ENCODE data around the gene DCAF6.
"Not testable (repeated sequence)": the region's sequence is repeated elsewhere in the genome, so short reads cannot be mapped to it uniquely, and the experiment has no call there.

Gene DCAF6

GRCh38 chr1:168000656-168001055 lies 64.2 kb downstream of the DCAF6 start:
- Histone ChIP-seq H3K4me3 (no peak overlapping the region), H3K27ac (no peak overlapping the region)

- H3K4me3 ChIP-seq, result no peak overlapping the region
- no peak overlapping the region for H3K27ac ChIP-seq
Observed at GRCh38 chr1:168001213-168001612, 64.7 kb downstream of the DCAF6 start.

GRCh38 chr1:168004531-168004930 lies 68.0 kb downstream of the DCAF6 start:
- H3K4me3 ChIP-seq, result no peak overlapping the region
- no peak overlapping the region for H3K27ac ChIP-seq

- no peak overlapping the region for H3K4me3 ChIP-seq
- no peak overlapping the region for H3K27ac ChIP-seq
Observed at GRCh38 chr1:168005529-168005928, 69.0 kb downstream of the DCAF6 start.

- no peak overlapping the region for H3K4me3 ChIP-seq
- no peak overlapping the region for H3K27ac ChIP-seq
Observed at GRCh38 chr1:168007691-168008090, 71.2 kb downstream of the DCAF6 start.

GRCh38 chr1:168008595-168008994 lies 72.1 kb downstream of the DCAF6 start:
- no peak overlapping the region for H3K4me3 ChIP-seq
- no peak overlapping the region for H3K27ac ChIP-seq

- Histone ChIP-seq H3K27ac (no peak overlapping the region), H3K4me3 (no peak overlapping the region)
Observed at GRCh38 chr1:168009322-168009721, 72.8 kb downstream of the DCAF6 start.

GRCh38 chr1:168019407-168019806 lies 82.9 kb downstream of the DCAF6 start:
- Histone ChIP-seq H3K27ac (no peak overlapping the region), H3K4me3 (no peak overlapping the region)

GRCh38 chr1:168031198-168031597 lies 94.7 kb downstream of the DCAF6 start:
- H3K4me3 ChIP-seq, result no peak overlapping the region
- H3K27ac ChIP-seq, result no peak overlapping the region

GRCh38 chr1:168031627-168032026 lies 95.1 kb downstream of the DCAF6 start:
- H3K27ac ChIP-seq, result no peak overlapping the region
- no peak overlapping the region for H3K4me3 ChIP-seq

- no peak overlapping the region for H3K4me3 ChIP-seq
- H3K27ac ChIP-seq, result no peak overlapping the region
Observed at GRCh38 chr1:168032029-168032428, 95.5 kb downstream of the DCAF6 start.

- H3K27ac ChIP-seq, result no peak overlapping the region
- no peak overlapping the region for H3K4me3 ChIP-seq
Observed at GRCh38 chr1:168035345-168035744, 98.9 kb downstream of the DCAF6 start.

GRCh38 chr1:168042362-168042761 lies 105.9 kb downstream of the DCAF6 start:
- no peak overlapping the region for H3K27ac ChIP-seq
- H3K4me3 ChIP-seq, result no peak overlapping the region

GRCh38 chr1:168045311-168045710 lies 108.8 kb downstream of the DCAF6 start:
- no peak overlapping the region for H3K4me3 ChIP-seq
- H3K27ac ChIP-seq, result no peak overlapping the region

- Histone ChIP-seq H3K4me3 (no peak overlapping the region), H3K27ac (no peak overlapping the region)
Observed at GRCh38 chr1:168050307-168050706, 113.8 kb downstream of the DCAF6 start.

GRCh38 chr1:168050880-168051279 lies 114.4 kb downstream of the DCAF6 start:
- no peak overlapping the region for H3K27ac ChIP-seq
- H3K4me3 ChIP-seq, result no peak overlapping the region

GRCh38 chr1:168053681-168054080 lies 117.2 kb downstream of the DCAF6 start:
- no peak overlapping the region for H3K27ac ChIP-seq

GRCh38 chr1:168054117-168054516 lies 117.6 kb downstream of the DCAF6 start:
- no peak overlapping the region for H3K4me3 ChIP-seq
- H3K27ac ChIP-seq, result no peak overlapping the region

More at GRCh38 chr1:168053681-168054080, 117.2 kb downstream of the DCAF6 start:
- H3K4me3 ChIP-seq, result no peak overlapping the region

- H3K27ac ChIP-seq, H3K4me3 ChIP-seq: not testable (repeated sequence)
Observed at GRCh38 chr1:168056152-168056551, 119.7 kb downstream of the DCAF6 start.

GRCh38 chr1:168057355-168057754 lies 120.9 kb downstream of the DCAF6 start:
- H3K27ac ChIP-seq, result no peak overlapping the region

GRCh38 chr1:168057921-168058320 lies 121.4 kb downstream of the DCAF6 start:
- no peak overlapping the region for H3K27ac ChIP-seq

More at GRCh38 chr1:168057355-168057754, 120.9 kb downstream of the DCAF6 start:
- H3K4me3 ChIP-seq, result no peak overlapping the region

GRCh38 chr1:168064216-168064615 lies 127.7 kb downstream of the DCAF6 start:
- H3K27ac ChIP-seq, result no peak overlapping the region
- no peak overlapping the region for H3K4me3 ChIP-seq

More at GRCh38 chr1:168057921-168058320, 121.4 kb downstream of the DCAF6 start:
- no peak overlapping the region for H3K4me3 ChIP-seq

GRCh38 chr1:168065506-168065905 lies 129.0 kb downstream of the DCAF6 start:
- Histone ChIP-seq H3K4me3 (no peak overlapping the region), H3K27ac (no peak overlapping the region)
